Measurements from ENCODE around the gene KHDC4.
A peak's percentile ranks its signal among the peaks of the same experiment; 100 is the strongest.
"Not testable (repeated sequence)": the region's sequence is repeated elsewhere in the genome, so short reads cannot be mapped to it uniquely, and the experiment has no call there.

Gene KHDC4

DNA sequence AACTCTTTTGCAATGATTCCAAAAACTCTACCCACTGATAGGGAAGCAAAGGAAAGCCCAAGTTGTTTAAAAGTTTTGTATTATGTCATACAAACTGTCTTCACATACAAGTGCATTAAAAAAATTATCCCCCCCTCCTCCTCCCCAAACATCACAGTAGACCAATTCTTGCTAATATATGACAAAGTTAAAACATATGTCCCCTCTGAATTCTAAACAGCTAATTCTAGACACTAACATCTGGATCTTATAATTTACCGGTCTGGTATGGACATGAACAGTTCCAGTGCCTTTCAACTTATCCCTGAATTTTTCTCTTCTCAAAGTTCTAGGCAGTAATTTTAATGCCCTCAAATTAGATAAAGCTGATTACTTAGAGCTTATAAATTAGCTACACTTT is 36.5 kb downstream of the KHDC4 start:
- no peak for DNase-seq

DNA sequence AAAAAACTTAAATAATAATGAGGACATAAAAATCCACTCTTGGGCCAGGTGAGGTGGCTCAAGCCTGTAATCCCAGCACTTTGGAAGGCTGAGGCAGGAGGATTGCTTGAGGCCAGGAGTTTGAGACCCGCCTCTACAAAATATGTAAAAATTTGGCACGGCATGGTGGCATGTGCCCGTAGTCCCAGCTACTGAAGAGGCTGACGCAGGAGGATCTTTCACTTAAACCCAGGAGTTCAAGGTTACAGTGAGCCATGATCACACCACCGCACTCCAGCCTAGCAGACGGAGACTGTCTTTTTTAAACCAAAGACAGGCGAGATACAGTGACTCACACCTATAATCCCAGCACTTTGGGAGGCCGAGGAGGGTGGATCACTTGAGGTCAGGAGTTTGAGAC is 37.7 kb downstream of the KHDC4 start:
- not testable (repeated sequence) for DNase-seq

DNA sequence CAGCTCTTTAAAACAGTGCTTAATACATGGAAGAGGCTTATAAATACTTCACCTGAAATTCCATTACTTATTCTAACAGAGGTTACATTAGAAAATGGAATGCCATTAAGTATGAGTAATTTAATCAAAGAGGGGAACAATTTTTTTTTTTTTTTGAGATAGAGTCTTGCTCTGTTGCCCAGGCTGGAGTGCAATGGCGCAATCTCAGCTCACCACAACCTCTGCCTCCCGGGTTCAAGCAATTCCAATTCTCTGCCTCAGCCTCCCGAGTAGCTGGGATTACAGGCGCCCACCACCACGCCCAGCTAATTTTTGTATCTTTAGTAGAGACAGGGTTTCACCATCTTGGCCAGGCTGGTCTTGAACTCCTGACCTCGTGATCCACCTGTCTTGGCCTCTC is 38.6 kb downstream of the KHDC4 start:
- not testable (repeated sequence) for DNase-seq

DNA sequence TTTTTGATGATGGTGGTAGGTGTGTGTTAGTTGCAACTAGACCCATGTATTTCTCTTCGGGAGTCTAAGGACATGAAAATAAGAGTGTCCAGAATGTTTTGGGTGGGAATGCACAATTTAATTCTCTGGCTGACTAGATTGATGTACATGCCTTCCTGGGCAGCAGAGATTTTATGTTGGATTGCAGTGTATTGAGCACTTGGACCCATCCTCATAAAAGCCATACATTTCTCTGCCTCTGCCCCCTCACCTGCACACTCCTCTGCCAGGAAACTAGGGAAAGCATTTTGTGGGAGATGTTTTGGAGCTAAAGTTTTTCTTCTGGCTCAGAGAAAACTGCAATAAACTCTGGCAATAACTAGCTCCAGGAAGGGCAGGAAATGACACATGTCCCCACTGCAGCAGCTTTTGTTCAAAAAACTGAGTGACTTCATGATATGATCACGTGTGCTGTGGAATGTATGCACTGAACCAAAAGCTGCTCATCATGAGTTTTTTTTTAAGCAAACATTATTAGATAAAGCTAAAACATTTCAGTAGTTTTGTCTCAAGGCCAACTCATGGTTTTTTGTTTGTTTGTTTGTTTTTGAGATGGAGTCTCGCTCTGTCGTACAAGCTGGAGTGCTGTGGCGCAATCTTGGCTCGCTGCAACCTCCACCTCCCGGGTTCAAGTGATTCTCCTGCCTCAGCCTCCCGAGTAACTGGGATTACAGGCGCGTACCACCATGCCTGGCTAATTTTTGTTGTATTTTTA is 40.6 kb downstream of the KHDC4 start:
- DNase-seq, result no peak

DNA sequence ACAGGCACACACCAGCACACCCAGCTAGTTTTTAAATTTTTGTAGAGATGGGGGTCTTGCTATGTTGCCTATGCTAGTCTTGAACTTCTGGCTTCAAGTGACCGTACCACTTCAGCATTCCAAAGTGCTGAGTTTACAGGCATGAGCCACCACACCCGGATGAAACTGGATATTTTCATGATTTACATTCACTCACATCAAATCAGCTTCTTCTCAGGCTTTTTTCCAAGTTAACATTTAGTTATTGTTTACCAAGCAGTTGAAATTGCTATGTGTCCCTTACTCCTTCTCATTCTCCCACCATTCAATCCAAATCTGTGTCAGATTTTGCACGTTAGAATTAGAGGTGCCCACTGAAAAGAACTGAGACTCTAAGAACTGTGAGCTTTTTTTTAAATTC is 41.4 kb downstream of the KHDC4 start:
- DNase-seq, result no peak

DNA sequence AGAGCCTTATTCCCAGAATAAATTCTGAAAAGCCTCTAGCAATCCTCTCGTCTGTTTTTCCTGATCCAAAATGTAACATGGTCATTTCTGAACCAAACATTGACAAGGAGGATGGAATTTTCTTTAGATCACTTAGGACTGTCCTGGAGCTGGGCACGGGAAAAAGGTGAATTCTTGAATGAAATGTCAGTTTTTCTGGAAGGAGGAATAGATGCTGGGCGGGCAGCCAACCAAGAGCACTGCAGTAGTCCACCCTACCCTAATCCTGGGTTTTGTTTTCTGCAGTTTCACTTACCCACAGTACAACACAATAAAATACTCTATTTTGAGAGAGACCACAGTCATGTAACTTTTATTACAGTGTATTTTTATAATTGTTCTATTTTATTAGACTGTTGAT is 44.0 kb downstream of the KHDC4 start:
- no peak for DNase-seq

DNA sequence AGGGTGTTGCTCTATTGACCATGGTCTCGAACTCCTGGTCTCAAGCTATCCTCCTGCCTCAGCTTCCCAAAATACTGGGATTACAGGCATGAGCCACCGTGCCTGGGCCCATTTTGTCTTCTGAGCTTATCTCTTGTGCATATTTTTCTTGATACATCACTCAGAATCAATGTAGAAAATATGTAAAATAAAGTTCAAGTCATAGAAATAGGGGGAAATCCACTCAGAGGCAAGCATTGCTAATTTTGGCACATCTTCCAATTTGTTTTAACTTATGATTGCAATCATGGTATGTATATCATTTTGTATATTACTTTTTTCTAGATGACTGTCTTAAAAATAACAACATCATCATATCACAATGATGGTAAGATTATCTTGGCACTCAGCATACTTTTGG is 44.6 kb downstream of the KHDC4 start:
- no peak for DNase-seq

DNA sequence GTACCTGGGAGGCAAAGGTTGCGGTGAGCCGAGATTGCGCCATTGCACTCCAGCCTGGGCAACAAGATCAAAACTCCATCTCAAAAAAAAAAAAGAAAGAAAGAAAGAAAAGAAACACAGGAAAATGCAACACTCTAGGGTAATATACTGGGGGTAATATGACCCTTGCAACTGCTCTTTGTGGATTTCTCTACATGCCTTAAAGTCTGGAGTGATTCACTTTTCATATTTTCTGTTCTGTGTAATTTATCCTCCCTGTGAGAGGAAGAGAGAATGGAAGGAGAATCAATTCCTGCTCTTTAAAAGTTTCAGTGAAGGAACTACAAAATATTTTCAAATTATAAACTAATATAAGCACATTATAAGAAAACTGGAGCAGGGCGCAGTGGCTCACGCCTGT is 45.7 kb downstream of the KHDC4 start:
- no peak for DNase-seq

DNA sequence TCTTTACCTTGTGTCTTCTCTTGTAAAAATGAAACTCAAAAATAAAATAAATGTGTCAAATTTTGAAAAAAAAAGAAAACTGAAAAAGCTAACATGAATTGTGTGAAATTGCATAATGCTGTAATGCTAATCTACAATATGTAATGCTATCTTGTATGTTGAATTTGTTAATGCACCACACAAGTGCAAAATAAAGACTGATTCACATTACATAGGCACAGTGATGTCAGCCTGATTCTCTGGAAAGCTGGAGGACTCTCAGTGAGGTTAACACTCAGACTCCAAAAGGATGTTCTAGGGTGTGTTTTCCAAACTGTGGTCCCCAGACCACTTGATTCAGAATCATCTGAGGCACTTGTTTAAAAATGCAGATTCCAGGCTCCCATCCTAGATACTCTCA is 49.2 kb downstream of the KHDC4 start:
- no peak for DNase-seq

DNA sequence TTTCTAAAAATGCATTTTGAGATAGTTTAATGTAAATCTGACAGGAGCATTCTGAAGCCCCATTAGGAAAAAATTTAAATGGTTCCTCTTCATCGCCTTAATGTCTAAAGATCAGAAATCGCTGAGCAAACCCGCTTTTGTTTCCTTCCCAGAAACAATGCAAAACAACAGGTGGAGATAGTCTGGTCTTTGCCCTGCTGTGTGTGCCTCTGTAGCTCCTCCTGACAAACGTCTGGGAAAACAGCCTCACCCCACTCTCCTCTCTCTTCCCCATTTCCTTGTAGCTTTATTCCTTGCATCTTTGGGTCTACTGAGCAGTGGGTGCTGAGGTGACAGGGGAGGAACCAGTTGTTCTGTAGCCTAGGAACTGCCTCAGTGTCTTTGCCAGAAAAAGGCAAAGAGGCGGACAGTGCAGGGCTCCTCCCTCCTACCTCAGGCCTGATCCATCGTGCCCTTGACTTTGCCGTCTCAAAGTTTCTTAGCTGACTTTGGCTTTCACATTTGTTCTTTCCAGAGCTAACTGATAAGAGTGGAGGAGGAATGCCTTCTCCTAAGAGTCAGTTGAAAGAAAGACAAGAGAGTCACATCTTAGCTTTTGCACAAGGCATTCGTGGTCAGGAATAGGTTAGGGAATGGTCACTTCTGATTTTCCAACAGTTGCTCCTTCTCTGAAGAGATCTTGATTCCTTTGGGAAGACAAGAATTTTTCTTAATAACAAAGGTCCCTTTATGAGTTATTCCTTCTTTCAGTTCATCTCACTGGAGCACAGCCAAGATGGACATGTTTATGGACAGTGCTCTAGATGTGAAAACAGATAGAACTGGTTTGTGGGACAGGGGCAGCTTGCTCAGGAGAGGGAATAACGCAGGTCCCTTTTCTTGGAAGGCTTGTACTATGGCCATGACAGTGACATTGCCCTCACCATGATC is 49.9 kb downstream of the KHDC4 start:
- DNase-seq, result no peak

DNA sequence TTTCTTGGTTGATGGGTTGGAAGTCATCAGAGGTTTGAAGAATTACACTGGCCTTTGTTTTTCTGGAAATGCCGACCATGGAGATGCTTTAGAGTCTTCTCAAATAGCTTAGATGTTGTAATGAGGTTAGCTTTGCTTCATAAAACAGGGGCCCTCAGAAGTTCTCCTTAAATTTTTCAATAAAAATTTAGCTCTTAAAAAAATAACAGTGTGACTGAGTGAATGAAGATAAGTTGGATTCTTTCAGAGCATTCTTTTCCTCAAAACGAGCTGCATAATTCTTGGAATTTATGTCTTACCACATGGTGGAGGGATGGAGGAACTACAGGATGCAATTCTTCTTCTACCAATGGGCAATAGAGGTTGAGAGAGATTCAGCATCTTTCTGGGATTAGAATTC is 51.4 kb downstream of the KHDC4 start:
- DNase-seq, result no peak

DNA sequence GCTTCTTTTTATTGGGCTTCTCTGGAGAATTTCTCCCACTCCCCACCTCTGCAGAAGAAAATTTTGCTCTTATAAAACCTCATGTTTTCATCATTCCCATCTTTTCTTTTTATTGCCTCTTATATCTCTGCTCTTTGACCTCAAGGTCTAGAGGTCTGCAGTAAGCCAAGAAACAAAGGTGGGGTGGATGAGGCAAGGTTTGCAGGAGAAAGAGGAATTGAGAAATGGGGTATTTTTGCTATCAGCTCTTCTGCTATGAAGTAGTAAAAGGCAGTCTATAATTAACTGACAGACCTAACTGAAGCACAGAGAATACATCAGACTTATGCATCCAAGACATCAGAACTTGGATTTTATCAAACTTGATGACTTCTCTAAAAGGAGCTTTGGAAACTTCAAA is 52.0 kb downstream of the KHDC4 start:
- no peak for DNase-seq

DNA sequence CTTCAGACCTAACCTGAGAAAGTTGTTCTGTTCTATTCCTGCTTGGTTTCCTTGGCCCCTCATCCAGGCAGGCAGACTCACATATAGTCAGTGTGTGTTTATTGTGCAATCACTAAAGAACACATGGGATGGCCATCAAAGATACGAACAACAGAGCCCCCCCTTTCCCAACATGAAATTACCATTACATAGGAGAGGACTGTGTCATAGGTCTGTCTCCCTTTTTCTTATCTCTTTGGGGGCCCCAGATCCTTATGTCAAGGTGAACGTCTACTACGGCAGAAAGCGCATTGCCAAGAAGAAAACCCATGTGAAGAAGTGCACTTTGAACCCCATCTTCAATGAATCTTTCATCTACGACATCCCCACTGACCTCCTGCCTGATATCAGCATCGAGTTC is 53.3 kb downstream of the KHDC4 start:
- no peak for DNase-seq

DNA sequence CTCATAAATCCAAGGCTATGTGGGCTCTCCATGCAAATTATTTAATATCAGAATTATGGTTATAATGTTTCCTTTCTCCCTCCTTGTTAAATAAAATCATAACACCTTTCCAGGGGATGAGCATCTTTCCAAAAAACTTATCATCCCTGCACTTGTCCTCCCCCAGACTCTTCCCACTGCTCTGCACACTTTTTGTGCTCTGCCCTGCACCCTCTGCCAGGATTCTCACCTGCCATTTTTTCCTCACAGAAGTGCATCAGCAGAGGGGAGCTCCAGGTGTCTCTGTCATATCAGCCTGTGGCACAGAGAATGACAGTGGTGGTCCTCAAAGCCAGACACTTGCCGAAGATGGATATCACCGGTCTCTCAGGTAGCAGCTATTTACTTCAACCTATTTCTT is 54.0 kb downstream of the KHDC4 start:
- no peak for DNase-seq

DNA sequence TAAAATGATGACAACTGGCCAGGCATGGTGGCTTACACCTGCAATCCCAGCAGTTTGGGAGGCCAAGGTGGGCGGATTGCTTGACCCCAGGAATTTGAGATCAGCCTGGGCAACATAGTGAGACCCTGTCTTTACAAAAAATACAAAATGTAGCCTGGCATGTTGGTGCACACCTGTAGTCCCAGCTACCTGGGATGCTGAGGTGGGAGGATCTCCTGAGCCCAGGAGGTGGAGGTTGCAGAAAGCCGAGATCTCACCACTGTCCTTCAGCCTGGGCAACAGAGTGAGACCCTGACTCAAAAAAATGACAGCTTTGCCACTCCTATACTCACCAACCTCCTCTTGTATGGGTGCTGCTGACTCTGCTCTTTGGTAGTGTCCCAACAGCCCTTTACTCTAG is 56.3 kb downstream of the KHDC4 start:
- no peak for DNase-seq

DNA sequence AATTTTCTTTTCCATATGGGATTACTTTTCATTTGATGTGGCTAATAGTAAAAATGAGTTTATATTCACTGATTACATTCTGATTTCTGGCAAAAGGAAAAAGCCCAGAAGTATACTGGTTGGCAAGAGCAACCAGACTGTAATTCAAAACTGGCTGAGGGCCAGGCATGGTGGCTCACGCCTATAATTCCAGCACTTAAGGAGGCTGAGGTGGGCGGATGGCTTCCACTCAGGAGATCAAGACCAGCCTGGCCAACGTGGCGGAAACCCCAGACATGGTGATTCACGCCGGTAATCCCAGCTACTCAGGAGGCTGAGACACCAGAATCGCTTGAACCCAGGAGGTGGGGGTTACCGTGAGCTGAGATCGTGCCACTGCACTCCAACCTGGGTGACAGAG is 60.4 kb downstream of the KHDC4 start:
- DNase-seq, result peak; percentile 28

DNA sequence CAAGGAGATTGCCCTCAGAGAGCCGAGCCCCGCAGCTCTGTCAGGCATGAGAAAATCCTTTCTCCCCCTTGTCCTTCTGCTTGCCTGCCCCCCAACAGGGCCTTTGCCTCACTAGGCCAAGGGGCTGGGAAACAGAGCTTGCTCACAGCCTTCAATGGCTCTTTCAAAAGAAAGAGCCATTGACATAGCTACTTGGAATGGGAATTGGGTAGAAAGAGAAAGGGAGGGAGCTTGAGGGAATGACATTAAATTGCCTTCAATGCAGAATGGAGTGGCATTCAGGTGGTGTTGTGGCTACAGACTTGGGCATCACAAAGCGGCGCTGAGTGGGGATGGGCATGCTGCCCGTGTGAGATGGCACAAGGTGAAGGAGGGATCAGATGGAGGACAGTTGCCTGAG is 61.7 kb downstream of the KHDC4 start:
- DNase-seq, result no peak

DNA sequence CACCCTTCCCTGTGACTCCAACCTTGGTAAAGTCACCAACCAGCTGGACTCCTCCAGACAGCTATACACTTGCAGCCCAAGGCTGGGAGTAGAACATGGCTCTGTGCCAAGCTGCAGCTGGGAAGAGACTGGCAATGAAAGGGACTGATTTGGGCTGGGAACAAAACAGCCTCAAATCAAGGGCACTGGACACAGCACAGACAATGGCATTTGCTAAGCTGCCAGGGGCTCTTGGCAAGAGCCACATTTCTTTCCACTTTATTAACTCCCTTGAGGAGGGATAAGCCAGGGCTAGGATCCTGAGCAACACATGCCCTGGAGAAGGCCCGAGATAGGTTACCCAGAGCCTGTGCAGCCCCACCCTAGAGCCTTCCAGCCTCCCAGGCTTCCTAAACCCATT is 62.8 kb downstream of the KHDC4 start:
- peak; percentile 21 for DNase-seq

DNA sequence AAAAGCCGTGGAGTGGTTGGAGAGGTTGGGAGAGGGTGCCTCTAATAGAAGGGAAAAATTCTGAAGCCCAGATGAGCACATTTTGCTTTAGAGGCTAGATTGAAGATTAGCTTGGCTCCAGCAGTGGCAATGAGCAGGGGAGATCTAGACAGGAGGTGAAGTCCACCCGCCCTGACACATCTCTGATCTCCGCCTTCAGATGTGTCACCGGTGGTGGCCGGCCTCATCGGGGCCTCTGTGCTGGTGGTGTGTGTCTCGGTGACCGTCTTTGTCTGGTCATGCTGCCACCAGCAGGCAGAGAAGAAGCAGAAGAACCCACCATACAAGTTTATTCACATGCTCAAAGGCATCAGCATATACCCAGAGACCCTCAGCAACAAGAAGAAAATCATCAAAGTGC is 66.4 kb downstream of the KHDC4 start:
- no peak for DNase-seq

DNA sequence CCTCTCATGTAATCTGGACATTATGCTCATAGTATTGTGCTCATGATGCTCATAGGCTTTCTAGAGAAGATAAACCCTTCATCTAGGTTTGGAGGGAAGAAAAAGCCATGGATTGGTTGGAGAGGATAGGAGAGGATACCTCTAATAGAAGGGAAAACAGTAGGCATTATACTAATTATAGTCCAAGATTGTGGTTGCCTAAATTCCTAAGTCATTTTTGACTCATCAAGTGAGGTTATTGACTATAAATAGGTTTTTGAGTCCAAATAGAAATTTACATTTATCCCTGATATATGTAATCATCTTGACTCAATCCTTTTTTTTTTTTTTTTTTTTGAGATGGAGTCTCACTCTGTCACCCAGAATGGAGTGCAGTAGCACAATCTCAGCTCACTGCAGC is 69.8 kb downstream of the KHDC4 start:
- DNase-seq, result no peak
